ENCODE measurements around the gene BNIP3. TPM values are rescaled to one million over a fixed set of nuclear protein-coding genes. Genes with fewer than 3 reads are reported as not detected.
"Not testable (repeated sequence)": the region's sequence is repeated elsewhere in the genome, so short reads cannot be mapped to it uniquely, and the experiment has no call there.

Gene BNIP3
- polyA plus RNA-seq, 12 donors, result 22.0 to 53.3 (median 44.9) TPM; not detected in 1

DNA sequence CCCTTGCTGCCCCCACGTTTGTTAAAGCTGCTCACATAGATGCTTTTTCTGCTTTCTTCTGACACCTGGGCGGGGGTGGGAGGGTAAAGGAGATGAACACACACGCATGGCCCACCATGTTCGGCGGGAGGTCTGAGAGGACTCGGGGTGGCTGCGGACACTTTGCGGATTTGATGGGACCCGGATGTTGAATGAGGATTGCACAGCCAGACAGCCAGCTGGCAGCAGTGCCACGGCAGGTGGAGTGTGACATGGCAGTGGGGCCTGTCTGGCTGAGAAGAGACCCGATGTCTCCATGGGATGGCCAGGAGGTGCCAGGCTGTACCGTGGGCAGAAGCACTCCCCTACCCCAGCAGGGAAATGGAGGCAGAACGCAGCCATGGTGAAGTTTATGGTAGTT, 49.7 kb downstream of the BNIP3 start:
- DNase-seq, result no peak

DNA sequence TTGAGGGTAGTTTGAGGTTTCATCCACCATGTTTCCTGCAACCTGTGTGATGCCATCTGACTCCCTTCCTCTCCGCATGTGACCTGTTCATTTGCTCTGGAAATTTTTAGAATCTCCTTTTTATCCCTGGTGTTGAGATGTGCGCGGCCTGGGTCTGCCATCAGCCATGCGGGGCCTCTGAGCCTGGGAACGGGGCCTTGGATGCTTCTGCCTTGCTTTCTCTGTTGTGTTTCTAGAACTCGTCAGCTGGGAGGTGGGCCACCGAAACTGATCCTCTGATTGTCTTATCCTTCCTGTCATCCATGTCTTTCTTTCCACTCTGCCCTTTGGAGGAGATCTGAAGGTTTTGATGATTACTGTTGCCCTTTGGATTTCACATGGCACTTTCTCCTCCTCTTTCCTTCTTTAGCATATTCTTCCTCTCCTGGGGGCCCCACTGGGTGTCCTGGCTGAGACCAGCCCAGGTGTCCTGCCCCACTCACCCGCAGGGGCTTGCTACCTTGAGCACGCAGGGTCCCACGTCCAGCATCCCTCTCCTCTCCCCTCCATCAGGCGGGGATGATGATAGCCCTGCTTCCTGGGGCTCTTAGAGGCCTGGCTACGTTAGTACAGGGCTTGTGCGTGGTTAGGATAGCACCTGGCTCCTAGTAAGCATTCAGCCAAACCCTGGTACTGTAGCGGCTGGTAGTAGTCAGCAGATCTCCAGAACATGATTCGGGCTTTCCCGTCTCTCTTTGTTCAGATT, 51.0 kb downstream of the BNIP3 start:
- DNase-seq, result no peak

DNA sequence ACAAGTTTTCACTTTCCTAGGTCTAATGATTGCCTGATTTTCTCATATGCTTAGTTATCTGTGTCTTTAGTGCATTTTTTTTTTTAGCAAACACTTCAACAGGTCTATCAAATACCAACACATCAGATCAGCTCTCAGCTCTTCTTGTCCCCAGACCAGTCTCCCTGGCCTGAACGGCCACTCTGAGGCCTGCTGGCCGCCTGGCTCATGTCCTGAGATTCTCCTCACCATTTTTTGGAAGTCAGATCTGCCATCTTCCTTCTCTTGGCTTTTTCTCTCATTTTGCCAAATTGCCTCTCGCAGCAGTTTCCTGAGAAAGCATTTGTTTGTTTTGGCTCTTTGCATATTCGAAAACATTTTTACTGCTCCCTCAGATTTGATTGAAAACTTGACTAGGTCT, 51.6 kb downstream of the BNIP3 start:
- no peak for DNase-seq

DNA sequence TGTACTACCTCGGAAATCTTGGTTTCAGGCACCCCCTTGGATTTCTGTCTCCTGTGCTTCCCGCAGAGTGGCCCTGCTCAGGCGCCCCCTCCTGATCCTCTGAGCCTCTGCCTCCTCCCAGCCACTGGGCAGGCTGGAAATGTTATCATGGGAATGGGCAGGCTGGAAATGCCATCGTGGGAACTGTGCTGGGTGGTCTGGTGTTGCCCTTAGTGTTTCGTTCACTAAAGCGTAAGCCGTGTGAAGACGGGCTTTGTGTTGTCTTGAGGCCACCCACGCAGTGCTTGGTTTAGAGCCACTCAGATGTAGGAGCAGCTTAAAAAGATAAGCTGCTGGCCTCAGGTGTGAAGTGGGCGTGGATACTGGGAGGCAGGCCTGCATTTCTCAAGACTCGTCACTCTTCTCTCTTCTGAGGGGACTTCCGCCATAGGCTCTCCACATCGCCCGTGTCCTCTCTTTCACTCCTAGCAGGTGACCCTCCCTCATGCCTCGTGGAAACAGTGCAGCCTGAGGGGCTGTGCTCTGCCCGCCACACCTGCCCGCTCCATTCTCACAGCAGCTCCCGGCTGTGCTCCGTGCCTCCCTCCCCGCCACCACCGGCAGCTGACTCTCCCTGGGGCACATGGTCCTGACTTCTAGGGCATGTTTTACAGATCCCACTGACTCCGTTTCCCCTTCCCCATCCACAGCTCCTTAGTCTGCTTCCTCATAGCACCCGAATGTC, 52.4 kb downstream of the BNIP3 start:
- no peak for DNase-seq

DNA sequence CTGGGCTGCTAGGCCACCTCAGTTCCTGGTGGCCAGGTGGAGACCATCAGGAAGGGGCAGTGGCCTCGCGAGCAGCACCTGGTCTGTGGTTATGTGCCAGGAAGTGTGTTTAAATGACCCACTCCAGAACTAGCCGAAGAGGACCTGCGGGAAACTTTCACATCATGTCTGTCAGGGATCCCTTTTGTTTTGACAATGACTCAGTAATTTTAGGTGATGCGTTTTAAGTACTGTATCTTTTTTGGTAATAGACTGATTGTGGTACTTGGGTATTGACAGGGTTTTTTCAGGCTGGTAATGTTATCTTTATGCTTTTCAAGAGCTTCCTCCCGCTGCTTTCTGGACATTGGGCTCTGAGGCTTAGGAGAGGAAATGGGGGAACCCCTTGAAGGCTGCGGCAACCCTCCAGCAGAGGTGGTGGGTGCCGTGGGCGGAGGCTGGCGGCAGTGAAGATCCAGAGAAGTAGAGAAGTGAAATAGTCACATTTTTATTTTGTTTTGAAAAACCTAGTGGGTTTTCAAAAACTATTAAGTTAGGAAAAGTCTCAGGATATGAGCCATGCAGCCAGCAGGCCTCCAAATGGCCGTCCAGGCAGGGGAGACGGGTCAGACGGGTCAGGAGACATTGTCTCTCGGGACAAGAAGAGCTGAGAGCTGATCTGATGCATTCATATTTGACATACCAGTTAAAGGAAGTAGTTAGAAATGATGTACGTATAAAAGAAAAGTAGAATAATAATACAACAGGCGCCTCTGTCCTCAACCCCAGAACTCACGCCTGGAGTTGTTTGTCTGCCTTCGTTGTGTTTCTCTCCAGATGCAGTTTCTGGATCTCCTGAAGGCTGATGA, 53.3 kb downstream of the BNIP3 start:
- no peak for DNase-seq

DNA sequence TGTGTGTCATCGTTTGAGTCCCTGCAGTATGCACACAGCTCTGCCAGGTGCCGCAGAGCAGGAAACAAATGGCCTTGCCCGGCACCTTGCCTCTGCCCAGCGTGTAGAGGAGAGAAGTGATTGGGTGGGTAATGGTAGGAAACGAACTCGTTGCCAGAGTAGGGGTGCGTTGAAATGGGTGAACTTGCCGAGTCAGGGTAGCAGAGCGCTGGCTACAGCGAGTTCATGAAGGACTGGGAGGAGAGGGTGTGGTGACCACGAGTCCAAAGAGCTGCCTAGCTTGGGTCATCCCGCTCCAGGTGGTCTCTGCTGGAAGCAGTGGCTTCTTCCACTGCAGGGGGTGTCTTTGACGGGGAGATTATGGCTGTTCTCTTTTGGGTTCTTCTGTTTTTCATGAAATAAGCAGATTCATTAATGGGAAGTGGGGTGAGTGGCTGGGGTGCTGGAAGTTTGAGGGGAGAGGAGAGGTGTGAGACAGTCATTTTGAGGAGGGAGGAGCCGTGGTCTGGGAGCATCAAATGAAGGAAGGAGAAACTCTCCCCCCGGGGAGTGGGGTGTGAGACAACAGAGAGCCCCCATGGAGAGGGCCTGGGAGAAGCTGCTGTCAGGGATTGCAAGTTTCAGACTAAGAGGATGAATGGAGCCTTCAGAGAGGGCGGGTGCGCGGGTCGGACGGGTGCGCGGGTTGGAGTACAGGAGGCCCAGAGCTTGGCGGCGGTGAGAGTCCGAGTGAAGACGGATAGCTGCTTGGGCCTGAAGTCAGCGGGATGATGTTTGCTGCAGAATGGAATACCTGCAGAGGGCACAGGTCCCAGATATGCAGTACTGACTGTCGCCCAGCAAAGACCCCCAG, 54.8 kb downstream of the BNIP3 start:
- no peak for DNase-seq

DNA sequence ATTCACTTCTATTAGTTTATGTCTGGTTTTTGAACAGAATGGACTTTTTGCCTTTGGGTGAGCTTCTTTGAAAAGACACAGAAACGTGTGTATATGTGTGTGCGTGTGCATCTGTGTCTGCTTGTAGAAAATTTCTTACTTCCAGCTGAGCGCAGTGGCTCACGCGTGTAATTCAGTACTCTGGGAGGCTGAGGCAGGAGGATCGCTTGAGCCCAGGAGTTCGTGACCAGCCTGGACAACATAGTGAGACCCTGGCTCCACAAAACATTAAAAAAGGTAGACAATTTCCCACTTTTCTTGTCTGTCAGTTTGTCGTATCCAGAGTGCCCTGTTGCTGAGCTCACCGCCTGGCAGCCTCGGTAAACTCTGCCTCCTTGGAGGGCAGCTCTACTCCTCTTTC, 55.5 kb downstream of the BNIP3 start:
- no peak for DNase-seq

DNA sequence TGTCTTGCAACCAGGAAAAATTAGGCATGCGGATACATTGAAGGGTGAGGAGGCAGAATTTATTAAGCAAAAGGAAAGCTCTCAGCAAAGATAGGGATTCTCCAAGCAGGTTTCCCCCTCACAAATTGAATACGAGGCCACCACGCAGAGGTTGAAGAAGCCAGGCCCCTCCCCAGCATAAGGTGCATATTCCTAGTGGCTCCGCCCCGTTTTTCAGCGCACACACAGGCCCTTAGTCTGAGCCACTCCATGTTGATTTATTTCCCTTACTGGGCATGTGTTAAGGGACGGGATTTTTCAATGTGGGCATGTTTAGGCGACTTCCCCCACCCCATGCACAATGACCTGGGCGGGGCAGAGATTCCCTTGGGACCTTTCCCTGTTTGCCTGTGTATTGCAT, 56.0 kb downstream of the BNIP3 start:
- DNase-seq, result no peak

DNA sequence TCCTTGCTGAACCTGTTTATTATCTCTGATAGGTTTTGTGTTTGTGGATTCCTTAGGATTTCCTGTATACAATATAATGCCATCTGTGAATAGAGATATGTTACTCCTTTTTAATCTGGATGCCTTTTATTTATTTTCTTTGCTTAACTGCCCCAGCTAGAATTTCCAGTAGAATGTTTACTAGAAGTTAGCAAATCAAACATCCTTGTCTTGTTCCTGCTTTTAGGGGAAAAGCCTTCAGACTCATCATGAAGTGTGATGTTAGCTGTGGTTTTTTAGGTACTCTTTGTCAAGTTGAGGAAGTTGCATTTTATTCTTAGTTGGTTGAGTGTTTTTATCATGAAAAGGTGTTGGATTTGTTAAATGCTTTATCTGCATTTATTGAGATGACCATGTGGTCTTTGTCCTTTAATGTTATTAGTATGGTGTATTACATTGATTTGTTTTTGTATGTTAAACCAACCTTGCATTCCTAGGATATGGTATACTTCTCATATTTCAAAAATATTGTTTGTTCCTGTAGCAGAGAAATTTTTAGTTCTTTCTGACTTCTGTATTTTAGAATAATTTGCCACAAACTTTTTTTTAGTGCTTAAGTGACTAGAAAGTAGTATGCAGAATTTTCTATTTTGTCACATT, 56.6 kb downstream of the BNIP3 start:
- DNase-seq, result no peak

DNA sequence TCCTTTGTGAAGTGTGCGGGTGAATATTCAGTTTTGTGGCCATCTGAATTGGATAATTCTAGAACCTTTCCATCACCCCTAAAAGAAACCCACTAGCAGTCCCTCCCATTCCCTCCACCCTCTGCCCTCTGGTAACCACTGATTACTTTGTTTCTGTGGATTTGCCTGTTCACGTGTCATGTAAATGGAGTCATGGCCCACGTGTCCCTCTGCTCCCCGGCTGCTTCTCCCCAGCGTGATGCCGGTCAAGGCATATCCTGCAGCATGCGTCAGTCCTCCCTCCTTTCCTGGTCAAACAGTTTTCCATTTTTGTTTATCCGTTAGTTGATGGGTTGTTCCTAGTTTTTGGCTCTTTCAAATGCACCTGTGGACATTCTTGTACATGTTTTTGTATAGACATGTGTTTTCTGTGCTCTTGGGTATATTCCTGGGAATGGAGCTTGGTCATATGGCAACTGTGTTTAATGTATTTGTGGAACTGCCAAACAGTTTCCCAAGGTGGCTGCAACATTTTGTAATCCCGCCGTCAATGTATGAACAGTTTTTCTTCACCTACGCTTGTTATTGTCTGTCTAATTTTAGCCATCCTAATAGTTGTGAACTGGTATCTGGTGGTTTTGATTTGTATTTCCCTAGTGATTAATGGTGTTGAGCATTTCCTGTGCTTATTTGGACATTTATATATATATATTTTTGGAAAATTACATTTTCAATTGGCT, 58.5 kb downstream of the BNIP3 start:
- DNase-seq, result no peak

DNA sequence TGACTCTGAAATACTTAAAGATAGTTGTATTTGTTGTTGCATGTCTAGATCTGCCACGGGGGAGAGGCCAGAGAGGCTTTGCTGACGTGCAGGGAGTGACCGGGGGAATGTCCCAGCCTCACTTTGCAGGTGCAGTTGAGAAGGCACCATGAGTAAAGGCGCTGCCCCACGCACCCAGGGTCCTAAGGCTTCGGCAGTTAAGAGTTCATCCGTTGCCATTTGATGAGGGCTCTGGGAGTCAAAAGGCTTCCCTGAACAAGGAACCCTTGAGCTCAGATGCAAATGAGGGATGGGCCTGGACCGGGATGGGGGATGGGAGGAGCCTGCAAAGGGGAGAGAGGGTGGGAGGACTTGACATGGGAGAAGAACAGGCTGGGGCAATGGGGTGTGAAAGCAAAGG, 60.5 kb downstream of the BNIP3 start:
- no peak for DNase-seq

DNA sequence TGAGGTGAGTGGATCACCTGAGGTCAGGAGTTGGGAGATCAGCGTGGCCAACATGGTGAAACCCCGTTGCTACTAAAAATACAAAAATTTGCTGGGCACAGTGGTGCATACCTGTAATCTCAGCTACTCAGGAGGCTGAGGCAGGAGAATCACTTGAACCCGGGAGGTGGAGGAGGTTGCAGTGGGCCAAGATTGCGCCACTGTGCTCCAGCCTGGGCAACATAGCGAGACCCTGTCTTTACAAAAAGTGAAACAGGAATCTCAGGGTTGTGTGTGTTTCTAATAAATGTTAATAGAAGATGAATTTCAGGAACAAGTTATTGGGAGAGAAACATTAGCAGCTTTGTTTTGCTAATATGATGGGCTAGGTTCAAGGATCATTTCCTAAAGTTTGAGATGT, 61.0 kb downstream of the BNIP3 start:
- no peak for DNase-seq

DNA sequence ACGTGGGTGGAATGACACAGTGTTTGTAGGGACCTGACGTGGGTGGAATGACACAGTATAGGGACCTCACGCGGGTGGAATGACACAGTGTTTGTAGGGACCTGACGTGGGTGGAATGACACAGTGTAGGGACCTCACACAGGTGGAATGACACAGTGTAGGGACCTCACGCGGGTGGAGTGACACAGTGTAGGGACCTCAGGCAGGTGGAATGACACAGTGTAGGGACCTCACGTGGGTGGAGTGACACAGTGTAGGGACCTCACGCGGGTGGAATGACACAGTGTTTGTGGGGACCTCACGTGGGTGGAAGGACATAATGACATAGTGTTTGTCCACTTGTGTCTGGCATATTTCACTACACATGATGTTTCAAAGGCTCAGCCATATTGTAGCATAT, 61.6 kb downstream of the BNIP3 start:
- no peak for DNase-seq

DNA sequence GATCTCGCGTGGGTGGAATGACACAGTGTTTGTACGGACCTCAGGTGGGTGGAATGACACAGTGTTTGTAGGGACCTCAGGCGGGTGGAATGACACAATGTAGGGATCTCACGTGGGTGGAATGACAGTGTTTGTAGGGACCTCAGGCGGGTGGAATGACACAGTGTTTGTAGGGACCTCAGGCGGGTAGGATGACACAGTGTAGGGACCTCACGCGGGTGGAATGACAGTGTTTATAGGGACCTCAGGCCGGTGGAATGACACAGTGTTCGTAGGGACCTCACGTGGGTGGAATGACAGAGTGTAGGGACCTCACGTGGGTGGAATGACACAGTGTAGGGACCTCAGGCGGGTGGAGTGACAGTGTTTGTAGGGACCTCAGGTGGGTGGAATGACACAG, 62.3 kb downstream of the BNIP3 start:
- DNase-seq, result not testable (repeated sequence)

Other genes starting within 250 kb of the BNIP3 start
- gene PPP2R2D, start 80.9 kb downstream of the BNIP3 start, polyA plus RNA-seq (ENCODE audit: insufficient read length in 12 of 12), result 10 to 100 TPM in 11 of 12 donors, not detected in 1; 25.9 to 44.1 (median 32.8) TPM
- gene JAKMIP3, start 84.0 kb upstream of the BNIP3 start, polyA plus RNA-seq (ENCODE audit: insufficient read length in 12 of 12), result 1 to 10 TPM in 1 of 12 donors, under 1 TPM in 9, not detected in 2; 0.38 to 1.1 (median 0.66) TPM
- gene DPYSL4, start 205.0 kb upstream of the BNIP3 start, polyA plus RNA-seq (ENCODE audit: insufficient read length in 12 of 12), result 1 to 10 TPM in 10 of 12 donors, not detected in 2; 1.8 to 5.3 (median 2.8) TPM